Epithelial cell of esophagus (primary cell): ENCODE data around the gene PLA2G2D.

Experiments
- DNase-seq: peaks from one replicate; pipeline ENCODE4 v3.0.0; 2010; ENCODE audit warnings: low read depth
- H3K4me3 ChIP-seq: 2 replicates; pipeline ENCODE4 v1.5.1; 2011; ENCODE audit warnings: mild to moderate bottlenecking, low read length, control low read depth
- TF ChIP-seq, protein P1 (sequence below): IDR thresholded peaks from 2 replicates; pipeline ENCODE4 v1.5.1; 2011; ENCODE audit warnings: low read depth, mild to moderate bottlenecking, low read length, control low read depth, inconsistent platforms; ENCODE audit not compliant: insufficient read depth; ENCODE audit errors: missing control alignments

Gene PLA2G2D

DNA sequence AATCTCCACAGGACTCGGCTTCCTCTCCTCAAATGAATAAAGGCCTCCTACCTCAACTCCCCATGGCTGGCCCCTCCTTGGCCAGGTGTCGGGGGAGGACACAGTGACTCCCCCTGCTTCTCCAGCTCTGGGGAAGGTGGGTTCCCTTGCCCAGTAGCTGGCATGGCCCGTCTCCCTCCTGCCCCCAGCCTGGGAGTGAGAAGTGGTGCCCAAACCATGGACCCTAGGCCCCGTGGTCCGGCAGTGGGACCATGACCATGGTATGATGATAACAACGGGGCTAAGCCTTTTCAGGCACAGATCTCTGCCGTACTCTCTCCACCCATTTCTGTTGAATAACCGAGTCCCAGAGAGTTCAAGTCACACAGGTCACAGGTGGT is 31.0 kb upstream of the PLA2G2D start:
- H3K4me3 ChIP-seq: no peak overlapping the region
- TF ChIP-seq, protein P1, sequence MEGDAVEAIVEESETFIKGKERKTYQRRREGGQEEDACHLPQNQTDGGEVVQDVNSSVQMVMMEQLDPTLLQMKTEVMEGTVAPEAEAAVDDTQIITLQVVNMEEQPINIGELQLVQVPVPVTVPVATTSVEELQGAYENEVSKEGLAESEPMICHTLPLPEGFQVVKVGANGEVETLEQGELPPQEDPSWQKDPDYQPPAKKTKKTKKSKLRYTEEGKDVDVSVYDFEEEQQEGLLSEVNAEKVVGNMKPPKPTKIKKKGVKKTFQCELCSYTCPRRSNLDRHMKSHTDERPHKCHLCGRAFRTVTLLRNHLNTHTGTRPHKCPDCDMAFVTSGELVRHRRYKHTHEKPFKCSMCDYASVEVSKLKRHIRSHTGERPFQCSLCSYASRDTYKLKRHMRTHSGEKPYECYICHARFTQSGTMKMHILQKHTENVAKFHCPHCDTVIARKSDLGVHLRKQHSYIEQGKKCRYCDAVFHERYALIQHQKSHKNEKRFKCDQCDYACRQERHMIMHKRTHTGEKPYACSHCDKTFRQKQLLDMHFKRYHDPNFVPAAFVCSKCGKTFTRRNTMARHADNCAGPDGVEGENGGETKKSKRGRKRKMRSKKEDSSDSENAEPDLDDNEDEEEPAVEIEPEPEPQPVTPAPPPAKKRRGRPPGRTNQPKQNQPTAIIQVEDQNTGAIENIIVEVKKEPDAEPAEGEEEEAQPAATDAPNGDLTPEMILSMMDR: no peak
- DNase-seq: no peak

DNA sequence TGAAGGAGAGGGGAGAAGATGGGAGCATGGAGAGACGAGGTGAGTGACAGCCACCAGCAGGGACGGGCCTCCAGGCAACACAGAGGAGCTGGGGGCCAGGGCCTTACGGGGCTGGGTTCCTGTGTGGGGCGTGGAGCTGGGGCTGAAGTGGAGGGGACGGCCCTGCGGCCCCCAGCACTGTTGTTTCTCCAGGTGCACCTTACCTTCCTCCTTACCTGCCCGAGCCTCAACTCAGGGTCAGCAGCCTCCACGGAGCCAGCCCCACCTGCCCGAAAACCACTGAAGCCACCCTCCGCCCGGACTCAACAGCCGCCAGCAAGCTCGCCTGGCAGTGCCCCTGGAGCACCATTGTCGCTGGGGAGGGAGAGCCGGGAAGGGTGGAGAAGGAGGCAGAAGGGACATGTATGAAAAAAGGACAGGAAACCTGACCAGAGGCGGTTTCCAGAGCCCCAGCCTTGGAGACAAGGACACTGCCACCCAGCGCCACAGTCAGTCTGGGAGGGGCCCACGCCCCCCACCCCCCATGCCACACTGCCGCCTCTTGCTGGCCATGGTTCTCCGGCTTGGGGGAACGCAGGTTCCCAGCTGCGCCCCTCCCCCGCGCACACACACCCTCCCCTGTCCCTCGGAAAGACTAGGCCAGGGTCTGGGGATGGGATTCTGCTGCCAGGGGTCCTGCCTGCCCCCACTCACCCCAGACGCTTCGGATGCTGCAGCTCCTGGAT is 30.4 kb upstream of the PLA2G2D start:
- TF ChIP-seq, protein P1: no peak
- no peak overlapping the region for H3K4me3 ChIP-seq
- no peak for DNase-seq

DNA sequence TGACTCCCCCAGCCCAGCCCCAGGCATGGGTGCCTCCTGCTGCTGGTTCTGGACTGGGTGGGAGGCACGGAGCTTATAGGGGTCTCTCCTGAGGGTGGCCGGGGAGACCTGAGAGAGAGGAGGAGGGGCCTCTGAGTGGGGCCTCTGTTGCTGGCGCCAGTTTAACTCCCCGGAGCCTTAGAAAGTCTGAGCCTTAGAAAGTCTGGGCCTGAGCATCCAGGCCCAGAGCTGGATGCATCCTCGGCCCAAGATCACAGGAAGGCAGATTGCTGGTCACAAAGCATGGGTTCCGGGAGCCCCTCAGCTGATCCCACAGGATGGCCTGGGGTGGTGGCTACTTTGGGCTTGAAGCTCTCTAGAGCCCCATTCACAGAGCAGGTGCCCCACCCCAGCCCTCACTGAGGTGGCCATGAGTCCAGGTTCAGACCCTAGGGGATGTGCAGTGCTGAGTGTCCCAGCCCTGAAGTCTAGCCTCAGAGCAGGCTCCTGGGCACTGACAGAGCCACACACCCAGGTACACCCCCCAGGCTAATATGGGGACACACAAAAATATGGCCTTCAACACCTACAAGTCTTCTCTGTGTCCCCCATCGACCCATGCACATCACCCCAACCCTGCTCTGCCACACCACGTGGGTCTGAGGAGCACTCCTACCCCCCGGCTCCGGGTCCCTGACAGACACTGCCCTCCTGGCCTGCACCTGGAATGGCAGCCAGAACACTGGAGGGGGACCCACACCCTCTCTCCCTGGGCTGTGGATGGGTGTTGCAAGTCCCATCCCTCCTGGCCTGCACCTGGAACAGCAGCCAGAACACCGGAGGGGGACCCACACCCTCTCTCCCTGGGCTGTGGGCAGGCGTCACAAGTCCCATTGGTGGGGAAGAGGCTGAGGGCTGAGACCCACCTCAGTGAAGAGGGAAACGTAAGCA is 29.5 kb upstream of the PLA2G2D start:
- no peak overlapping the region for H3K4me3 ChIP-seq
- TF ChIP-seq, protein P1: no peak
- no peak for DNase-seq

DNA sequence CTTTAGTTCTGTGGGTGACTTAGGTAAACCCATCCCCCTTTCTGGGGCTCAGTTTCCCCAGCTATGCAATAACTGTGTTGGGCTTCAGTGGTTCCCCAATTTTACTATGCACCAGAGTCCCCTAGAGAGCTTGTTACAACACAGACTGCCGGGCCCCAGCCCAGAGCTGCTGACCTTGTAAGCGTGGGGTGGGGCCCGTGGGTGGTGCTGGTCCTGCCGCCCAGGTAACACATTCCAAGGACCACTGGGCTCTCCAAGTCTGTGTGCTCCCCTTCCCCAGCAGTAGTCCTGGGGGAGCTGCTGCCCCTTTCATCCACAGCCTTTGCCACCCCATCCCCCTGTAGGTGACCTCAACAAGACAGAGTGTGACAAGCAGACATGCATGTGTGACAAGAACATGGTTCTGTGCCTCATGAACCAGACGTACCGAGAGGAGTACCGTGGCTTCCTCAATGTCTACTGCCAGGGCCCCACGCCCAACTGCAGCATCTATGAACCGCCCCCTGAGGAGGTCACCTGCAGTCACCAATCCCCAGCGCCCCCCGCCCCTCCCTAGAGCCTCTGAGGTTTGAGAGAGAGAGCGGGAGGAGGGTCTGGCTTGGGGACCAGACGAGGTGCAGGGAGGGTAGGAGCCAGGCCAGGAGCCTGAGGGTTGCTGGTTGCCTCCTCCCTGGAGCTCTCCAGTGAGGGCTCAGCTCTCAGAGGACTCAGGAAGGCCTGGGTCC is 28.7 kb upstream of the PLA2G2D start:
- H3K4me3 ChIP-seq: no peak overlapping the region
- no peak for DNase-seq
- TF ChIP-seq, protein P1: no peak

DNA sequence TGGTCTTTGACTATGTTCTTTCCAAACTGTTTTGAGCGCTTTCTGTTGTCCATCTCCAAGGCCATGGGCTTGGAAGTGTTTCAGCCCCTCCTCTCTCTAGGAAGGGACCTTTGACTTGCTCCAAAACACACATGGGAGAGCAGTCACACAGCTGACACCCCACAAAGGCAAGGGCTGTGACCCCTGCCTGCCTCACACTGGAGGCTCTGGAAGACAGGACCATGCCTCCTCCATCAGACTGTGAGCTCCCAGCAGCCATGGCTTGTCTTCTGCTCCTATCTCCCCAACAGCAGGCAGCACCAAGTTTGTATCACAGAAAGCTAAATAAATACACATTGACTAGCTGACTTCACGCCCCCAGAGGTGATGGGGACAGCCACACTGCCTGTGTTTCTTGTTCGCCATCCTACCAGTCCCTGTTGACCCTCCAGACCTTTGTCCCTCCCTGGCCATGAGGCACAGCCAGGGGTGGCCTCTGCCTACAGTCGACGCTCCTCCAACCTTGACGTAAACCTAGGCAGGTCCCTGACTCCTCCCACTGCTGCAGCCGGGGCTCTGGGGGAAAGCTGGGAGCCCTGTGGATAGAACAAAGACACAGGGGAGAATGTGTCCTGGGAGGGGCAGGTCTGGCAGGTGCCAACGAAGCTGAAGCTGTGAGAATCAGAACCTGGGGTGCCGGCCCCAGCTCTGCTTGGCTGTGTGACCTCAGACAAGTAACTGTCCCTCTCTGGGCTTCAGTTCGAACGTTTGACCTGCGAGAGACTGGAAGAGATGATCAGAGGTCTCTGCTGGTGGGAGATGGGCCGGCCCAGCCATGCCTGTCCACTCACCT is 24.6 kb upstream of the PLA2G2D start:
- H3K4me3 ChIP-seq: no peak overlapping the region
- TF ChIP-seq, protein P1: no peak
- DNase-seq: no peak

DNA sequence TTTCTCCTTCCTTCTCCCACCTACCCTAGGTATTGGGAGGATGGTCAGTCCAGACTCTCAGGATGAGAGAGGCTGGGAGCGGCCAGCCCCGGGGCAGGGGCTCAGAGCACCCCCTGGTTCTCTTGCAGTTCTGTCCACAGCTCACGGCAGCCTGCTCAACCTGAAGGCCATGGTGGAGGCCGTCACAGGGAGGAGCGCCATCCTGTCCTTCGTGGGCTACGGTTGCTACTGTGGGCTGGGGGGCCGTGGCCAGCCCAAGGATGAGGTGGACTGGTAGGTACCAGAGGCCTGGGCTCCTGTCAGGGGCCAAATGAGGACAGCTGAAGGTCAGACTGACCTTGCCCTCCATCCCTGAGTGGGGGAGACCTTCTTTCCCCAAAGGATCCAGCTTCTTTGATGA is 24.0 kb upstream of the PLA2G2D start:
- no peak overlapping the region for H3K4me3 ChIP-seq
- DNase-seq: no peak
- TF ChIP-seq, protein P1: no peak
